GM12865 (cell line): ENCODE measurements around the gene ZFP28.

Source experiments
- DNase-seq: peaks from one replicate; pipeline ENCODE4 v3.0.0; 2010; ENCODE audit warnings: low read depth
- H3K4me3 ChIP-seq: 2 replicates; pipeline ENCODE4 v1.5.1; 2011; ENCODE audit warnings: mild to moderate bottlenecking, low read depth, low read length, control low read depth
- CTCF ChIP-seq: IDR thresholded peaks from 2 replicates; pipeline ENCODE4 v1.5.1; 2011; ENCODE audit warnings: low read length, control low read depth, low read depth, inconsistent platforms; ENCODE audit not compliant: insufficient read depth; ENCODE audit errors: missing control alignments

The ZFP28 gene

GRCh38 chr19:56567274-56568120, 28.7 kb downstream of the ZFP28 start, which contains the start of gene ZNF470:
Gene ZNF470, plus strand, starts transcription at chr19:56567468. Its CDS starts 2,844 bp downstream, at chr19:56570312.
- no peak for TF ChIP-seq CTCF
- DNase-seq, result peak; percentile 80
- peak within 1 kb of the TSS; percentile 67 for H3K4me3 ChIP-seq

GRCh38 chr19:56572589-56572988, 33.8 kb downstream of the ZFP28 start:
- TF ChIP-seq CTCF, result no peak
- DNase-seq, result no peak
- no peak overlapping the region for H3K4me3 ChIP-seq

- H3K4me3 ChIP-seq, result no peak overlapping the region
- TF ChIP-seq CTCF, result no peak
- no peak for DNase-seq
Observed at GRCh38 chr19:56573914-56574313, 35.2 kb downstream of the ZFP28 start.

- no peak for TF ChIP-seq CTCF
- no peak overlapping the region for H3K4me3 ChIP-seq
- no peak for DNase-seq
Observed at GRCh38 chr19:56577719-56578602, 39.2 kb downstream of the ZFP28 start.

GRCh38 chr19:56594446-56594782, 55.7 kb downstream of the ZFP28 start:
- H3K4me3 ChIP-seq, result no peak overlapping the region
- no peak for DNase-seq
- TF ChIP-seq CTCF, result no peak

- peak within 1 kb of the TSS; percentile 88 for H3K4me3 ChIP-seq
- TF ChIP-seq CTCF, result no peak
- DNase-seq, result peak; percentile 91
Observed at GRCh38 chr19:56594783-56595547, 56.2 kb downstream of the ZFP28 start, which contains the start of gene ZNF71. Gene ZNF71, plus strand, starts transcription at chr19:56595302. Its CDS starts 6,257 bp downstream, at chr19:56601559.
